Ectodermal cell (in vitro differentiated cells): ENCODE measurements around the gene SYT13.

ENCODE experiments used
- H3K27ac ChIP-seq: 2 replicates; pipeline ENCODE4 v1.7.0; 2013; ENCODE audit warnings: mild to moderate bottlenecking, low read depth, low read length; ENCODE audit not compliant: insufficient read depth, poor library complexity, severe bottlenecking
- H3K27me3 ChIP-seq: 2 replicates; pipeline ENCODE4 v1.7.0; 2013; ENCODE audit warnings: mild to moderate bottlenecking, low read length; ENCODE audit not compliant: insufficient read depth, control insufficient read depth, poor library complexity, severe bottlenecking
- H3K36me3 ChIP-seq: one replicate; pipeline ENCODE4 v1.7.0; 2013; ENCODE audit warnings: low read length; ENCODE audit not compliant: control insufficient read depth, insufficient read depth
- H3K4me1 ChIP-seq: one replicate; pipeline ENCODE4 v1.7.0; 2013; ENCODE audit warnings: low read length; ENCODE audit not compliant: control insufficient read depth, insufficient read depth
- H3K4me3 ChIP-seq: 2 replicates; pipeline ENCODE4 v1.7.0; 2013; ENCODE audit warnings: low read depth, low read length, control low read depth; ENCODE audit not compliant: insufficient read depth
- H3K9me3 ChIP-seq: 2 replicates; pipeline ENCODE4 v1.7.0; 2013; ENCODE audit warnings: mild to moderate bottlenecking, low read length, moderate library complexity; ENCODE audit not compliant: control insufficient read depth
- WGBS, 2 experiments: methylation state at CpG; one replicate each; pipeline ENCODE4 v1.1.7; 2013; ENCODE audit warnings: missing lambda C conversion rate in 2 of 2; 5-methylcytosine and 5-hydroxymethylcytosine counted together

The SYT13 gene

GRCh38 chr11:45278714-45279113 is 7.4 kb downstream of the SYT13 start:
- Histone ChIP-seq H3K27ac (no peak overlapping the region), H3K4me1 (peaks cover 3% of the 10 kb centered on the region), H3K27me3 (no peaks in the 10 kb centered on the region), H3K36me3 (no peaks in the 10 kb centered on the region), H3K9me3 (peaks cover 4% of the 10 kb centered on the region), H3K4me3 (no peak overlapping the region)
- WGBS, 2 experiments, result 93 to 95% methylated on average over 4 of the region's 4 CpGs

- Histone ChIP-seq H3K9me3 (peaks cover 4% of the 10 kb centered on the region), H3K27ac (no peak overlapping the region), H3K36me3 (no peaks in the 10 kb centered on the region), H3K27me3 (no peaks in the 10 kb centered on the region), H3K4me3 (no peak overlapping the region), H3K4me1 (no peaks in the 10 kb centered on the region)
- 75 to 99% methylated on average over 4 of the region's 4 CpGs for WGBS, 2 experiments
These were observed 10.3 kb downstream of the SYT13 start for GRCh38 chr11:45275828-45276227.

GRCh38 chr11:45274206-45274605 is 11.9 kb downstream of the SYT13 start:
- no peaks in the 10 kb centered on the region for H3K36me3 ChIP-seq
- H3K9me3 ChIP-seq, result no peaks in the 10 kb centered on the region
- 60 to 71% methylated on average over 4 of the region's 4 CpGs for WGBS, 2 experiments
- H3K4me1 ChIP-seq, result no peaks in the 10 kb centered on the region
- no peak overlapping the region for H3K27ac ChIP-seq
- no peak overlapping the region for H3K4me3 ChIP-seq
- no peaks in the 10 kb centered on the region for H3K27me3 ChIP-seq

GRCh38 chr11:45273509-45273908 is 12.6 kb downstream of the SYT13 start:
- Histone ChIP-seq H3K9me3 (no peaks in the 10 kb centered on the region), H3K36me3 (no peaks in the 10 kb centered on the region), H3K4me1 (no peaks in the 10 kb centered on the region), H3K27ac (no peak overlapping the region), H3K4me3 (no peak overlapping the region), H3K27me3 (no peaks in the 10 kb centered on the region)
- WGBS, 2 experiments, result 90 to 93% methylated on average over 5 to 6 of the region's 6 CpGs

- H3K9me3 ChIP-seq, result no peaks in the 10 kb centered on the region
These were observed 13.4 kb downstream of the SYT13 start for GRCh38 chr11:45272701-45273100.

GRCh38 chr11:45270946-45271716 is 15.0 kb downstream of the SYT13 start:
- Histone ChIP-seq H3K27me3 (no peaks in the 10 kb centered on the region), H3K9me3 (no peaks in the 10 kb centered on the region), H3K36me3 (no peaks in the 10 kb centered on the region), H3K4me3 (no peak overlapping the region), H3K27ac (no peak overlapping the region), H3K4me1 (no peaks in the 10 kb centered on the region)
- WGBS, 2 experiments, result 76 to 82% methylated on average over 4 of the region's 4 CpGs

More at GRCh38 chr11:45272701-45273100, 13.4 kb downstream of the SYT13 start:
- WGBS, 2 experiments, result 88 to 91% methylated on average over 2 of the region's 2 CpGs
- H3K4me3 ChIP-seq, result no peak overlapping the region
- no peaks in the 10 kb centered on the region for H3K27me3 ChIP-seq
- H3K36me3 ChIP-seq, result no peaks in the 10 kb centered on the region
- H3K27ac ChIP-seq, result no peak overlapping the region
- no peaks in the 10 kb centered on the region for H3K4me1 ChIP-seq

- H3K4me3 ChIP-seq, result no peak overlapping the region
- no peaks in the 10 kb centered on the region for H3K9me3 ChIP-seq
- H3K27ac ChIP-seq, result no peak overlapping the region
- H3K4me1 ChIP-seq, result no peaks in the 10 kb centered on the region
- H3K36me3 ChIP-seq, result no peaks in the 10 kb centered on the region
- no peaks in the 10 kb centered on the region for H3K27me3 ChIP-seq
These were observed 16.5 kb downstream of the SYT13 start for GRCh38 chr11:45269678-45270077.

GRCh38 chr11:45267652-45268299 is 18.4 kb downstream of the SYT13 start:
- 77 to 83% methylated on average over 13 of the region's 13 CpGs for WGBS, 2 experiments
- Histone ChIP-seq H3K27ac (no peak overlapping the region), H3K4me3 (no peak overlapping the region), H3K36me3 (no peaks in the 10 kb centered on the region), H3K9me3 (no peaks in the 10 kb centered on the region), H3K4me1 (no peaks in the 10 kb centered on the region), H3K27me3 (no peaks in the 10 kb centered on the region)

GRCh38 chr11:45267052-45267451 is 19.1 kb downstream of the SYT13 start:
- Histone ChIP-seq H3K9me3 (no peaks in the 10 kb centered on the region), H3K27ac (no peak overlapping the region), H3K4me1 (no peaks in the 10 kb centered on the region), H3K27me3 (no peaks in the 10 kb centered on the region), H3K4me3 (no peak overlapping the region), H3K36me3 (no peaks in the 10 kb centered on the region)
- WGBS, 2 experiments, result 70% methylated on average over 14 of the region's 14 CpGs

GRCh38 chr11:45266676-45267020 is 19.5 kb downstream of the SYT13 start:
- Histone ChIP-seq H3K27me3 (no peaks in the 10 kb centered on the region), H3K9me3 (no peaks in the 10 kb centered on the region), H3K4me3 (no peak overlapping the region), H3K4me1 (no peaks in the 10 kb centered on the region), H3K36me3 (no peaks in the 10 kb centered on the region), H3K27ac (no peak overlapping the region)
- WGBS, 2 experiments, result 93 to 100% methylated on average over 1 of the region's 1 CpG
